ENCODE results near the gene PLA2G3.

DNA sequence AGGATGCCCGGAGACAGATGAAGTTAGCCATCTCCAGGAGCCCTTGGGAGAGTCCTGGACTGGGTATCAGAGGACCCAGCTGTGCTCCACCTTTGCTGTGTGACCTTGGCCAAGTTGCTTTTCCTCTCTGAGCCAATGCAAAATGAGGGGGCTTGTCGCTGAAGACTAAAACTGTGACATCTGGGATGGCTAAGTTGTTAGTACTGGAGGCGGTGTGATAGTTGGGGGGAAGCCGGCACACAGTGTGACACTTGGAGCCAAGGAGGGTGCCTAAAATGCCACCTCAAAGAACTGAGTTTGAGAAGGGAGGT, 17.1 kb downstream of the PLA2G3 start:
- no peak for TF ChIP-seq GABPA (IDR thresholded peaks at IDR 0.05; ENCODE audit: borderline replicate concordance, insufficient read depth, low read length)
- TF ChIP-seq JUN (IDR thresholded peaks at IDR 0.05; ENCODE audit: low read depth, low read length) = no peak
- TF ChIP-seq, protein P1, sequence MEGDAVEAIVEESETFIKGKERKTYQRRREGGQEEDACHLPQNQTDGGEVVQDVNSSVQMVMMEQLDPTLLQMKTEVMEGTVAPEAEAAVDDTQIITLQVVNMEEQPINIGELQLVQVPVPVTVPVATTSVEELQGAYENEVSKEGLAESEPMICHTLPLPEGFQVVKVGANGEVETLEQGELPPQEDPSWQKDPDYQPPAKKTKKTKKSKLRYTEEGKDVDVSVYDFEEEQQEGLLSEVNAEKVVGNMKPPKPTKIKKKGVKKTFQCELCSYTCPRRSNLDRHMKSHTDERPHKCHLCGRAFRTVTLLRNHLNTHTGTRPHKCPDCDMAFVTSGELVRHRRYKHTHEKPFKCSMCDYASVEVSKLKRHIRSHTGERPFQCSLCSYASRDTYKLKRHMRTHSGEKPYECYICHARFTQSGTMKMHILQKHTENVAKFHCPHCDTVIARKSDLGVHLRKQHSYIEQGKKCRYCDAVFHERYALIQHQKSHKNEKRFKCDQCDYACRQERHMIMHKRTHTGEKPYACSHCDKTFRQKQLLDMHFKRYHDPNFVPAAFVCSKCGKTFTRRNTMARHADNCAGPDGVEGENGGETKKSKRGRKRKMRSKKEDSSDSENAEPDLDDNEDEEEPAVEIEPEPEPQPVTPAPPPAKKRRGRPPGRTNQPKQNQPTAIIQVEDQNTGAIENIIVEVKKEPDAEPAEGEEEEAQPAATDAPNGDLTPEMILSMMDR (IDR thresholded peaks at IDR 0.05; ENCODE audit: control extremely low read depth in 1 of 3, insufficient read depth in 1 of 3, low read depth in 1 of 3, low read length in 3 of 3) = no peak
- no peak for TF ChIP-seq EZH2 (IDR thresholded peaks at IDR 0.05; ENCODE audit: low read depth, low read length, severe bottlenecking)
- TF ChIP-seq SRF (IDR thresholded peaks at IDR 0.05; ENCODE audit: low read depth, low read length) = no peak
- TF ChIP-seq EP300 (IDR thresholded peaks at IDR 0.05; ENCODE audit: borderline replicate concordance in 1 of 2, low read depth in 2 of 2, low read length in 2 of 2) = no peak
- TF ChIP-seq JUND (IDR thresholded peaks at IDR 0.05; ENCODE audit: low read length) = no peak

All from H1 (cell line).